Measurements from ENCODE around the gene NECTIN2.

DNA sequence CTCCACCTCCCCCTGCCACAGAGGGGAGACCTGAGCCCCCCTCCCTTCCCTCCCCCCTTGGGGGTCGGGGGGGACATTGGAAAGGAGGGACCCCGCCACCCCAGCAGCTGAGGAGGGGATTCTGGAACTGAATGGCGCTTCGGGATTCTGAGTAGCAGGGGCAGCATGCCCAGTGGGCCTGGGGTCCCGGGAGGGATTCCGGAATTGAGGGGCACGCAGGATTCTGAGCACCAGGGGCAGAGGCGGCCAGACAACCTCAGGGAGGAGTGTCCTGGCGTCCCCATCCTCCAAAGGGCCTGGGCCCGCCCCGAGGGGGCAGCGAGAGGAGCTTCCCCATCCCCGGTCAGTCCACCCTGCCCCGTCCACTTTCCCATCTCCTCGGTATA, 57.1 kb downstream of the NECTIN2 start:
- TF ChIP-seq POLR2AphosphoS5 (IDR thresholded peaks at IDR 0.05), result no peak
- TF ChIP-seq, protein P1, sequence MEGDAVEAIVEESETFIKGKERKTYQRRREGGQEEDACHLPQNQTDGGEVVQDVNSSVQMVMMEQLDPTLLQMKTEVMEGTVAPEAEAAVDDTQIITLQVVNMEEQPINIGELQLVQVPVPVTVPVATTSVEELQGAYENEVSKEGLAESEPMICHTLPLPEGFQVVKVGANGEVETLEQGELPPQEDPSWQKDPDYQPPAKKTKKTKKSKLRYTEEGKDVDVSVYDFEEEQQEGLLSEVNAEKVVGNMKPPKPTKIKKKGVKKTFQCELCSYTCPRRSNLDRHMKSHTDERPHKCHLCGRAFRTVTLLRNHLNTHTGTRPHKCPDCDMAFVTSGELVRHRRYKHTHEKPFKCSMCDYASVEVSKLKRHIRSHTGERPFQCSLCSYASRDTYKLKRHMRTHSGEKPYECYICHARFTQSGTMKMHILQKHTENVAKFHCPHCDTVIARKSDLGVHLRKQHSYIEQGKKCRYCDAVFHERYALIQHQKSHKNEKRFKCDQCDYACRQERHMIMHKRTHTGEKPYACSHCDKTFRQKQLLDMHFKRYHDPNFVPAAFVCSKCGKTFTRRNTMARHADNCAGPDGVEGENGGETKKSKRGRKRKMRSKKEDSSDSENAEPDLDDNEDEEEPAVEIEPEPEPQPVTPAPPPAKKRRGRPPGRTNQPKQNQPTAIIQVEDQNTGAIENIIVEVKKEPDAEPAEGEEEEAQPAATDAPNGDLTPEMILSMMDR (IDR thresholded peaks at IDR 0.05), result no peak

Measured in prostate gland (tissue), 2 donors.